GM11168 (cell line): ENCODE data around the gene PTPRG.

Experiments used
- in situ Hi-C: fragments of 300-500 bp; cut with MboI; formaldehyde crosslinking; loops from one replicate; pipeline ENCODE4 v1.12.0; 2022; ENCODE audit warnings: low sequenced_read_pairs; ENCODE audit not compliant: unreplicated experiment

Gene PTPRG

GRCh38 chr3:61646360-61646759 is 85.0 kb downstream of the PTPRG start:
- in situ Hi-C loops = no loop called here

GRCh38 chr3:61646851-61647525 is 85.6 kb downstream of the PTPRG start:
- in situ Hi-C loops = no loop called here

- in situ Hi-C loops = no loop called here
These were observed 87.1 kb downstream of the PTPRG start for GRCh38 chr3:61648481-61648880.

GRCh38 chr3:61649381-61650170 is 88.2 kb downstream of the PTPRG start:
- in situ Hi-C loops = no loop called here

- in situ Hi-C loops = no loop called here
These were observed 88.9 kb downstream of the PTPRG start for GRCh38 chr3:61650276-61650675.

GRCh38 chr3:61650719-61651410 is 89.5 kb downstream of the PTPRG start:
- in situ Hi-C loops = no loop called here

- in situ Hi-C loops = no loop called here
These were observed 96.3 kb downstream of the PTPRG start for GRCh38 chr3:61657689-61658088.

GRCh38 chr3:61662861-61663260 is 101.5 kb downstream of the PTPRG start:
- in situ Hi-C loops = no loop called here

- in situ Hi-C loops = no loop called here
These were observed 102.2 kb downstream of the PTPRG start for GRCh38 chr3:61663356-61664104.

- in situ Hi-C loops = no loop called here
These were observed 102.7 kb downstream of the PTPRG start for GRCh38 chr3:61664105-61664482.

GRCh38 chr3:61665121-61665520 is 103.8 kb downstream of the PTPRG start:
- in situ Hi-C loops = no loop called here

GRCh38 chr3:61665987-61666386 is 104.6 kb downstream of the PTPRG start:
- in situ Hi-C loops = no loop called here

GRCh38 chr3:61666615-61667330 is 105.4 kb downstream of the PTPRG start:
- in situ Hi-C loops = no loop called here

GRCh38 chr3:61667383-61667782 is 106.0 kb downstream of the PTPRG start:
- in situ Hi-C loops = no loop called here

GRCh38 chr3:61667814-61668213 is 106.4 kb downstream of the PTPRG start:
- in situ Hi-C loops = no loop called here

GRCh38 chr3:61668317-61668864 is 107.0 kb downstream of the PTPRG start:
- in situ Hi-C loops = no loop called here

GRCh38 chr3:61669203-61669602 is 107.8 kb downstream of the PTPRG start:
- in situ Hi-C loops = no loop called here

- in situ Hi-C loops = no loop called here
These were observed 108.4 kb downstream of the PTPRG start for GRCh38 chr3:61669668-61670299.

GRCh38 chr3:61673651-61674050 is 112.3 kb downstream of the PTPRG start:
- in situ Hi-C loops = no loop called here
